Endothelial cell of umbilical vein (primary cell): ENCODE results near the gene ZNF311.

Source experiments
- POLR2A ChIP-seq: IDR thresholded peaks from 2 replicates; pipeline ENCODE4 v1.6.1; 2012; ENCODE audit warnings: low read depth, mild to moderate bottlenecking, control low read depth, low read length
- POLR2AphosphoS5 ChIP-seq: IDR thresholded peaks from 2 replicates; pipeline ENCODE4 v1.6.1; 2012; ENCODE audit warnings: low read depth, mild to moderate bottlenecking, control low read depth, low read length, moderate library complexity; ENCODE audit not compliant: insufficient read depth
- TF ChIP-seq, protein P1 (sequence below), 2 donors: IDR thresholded peaks; 1 replicate in 1 of 2; 2 replicates in 1 of 2; pipeline ENCODE4 v1.5.1; 2011; ENCODE audit warnings: low read length in 2 of 2, mild to moderate bottlenecking in 2 of 2, moderate library complexity in 2 of 2, control low read depth in 1 of 2, inconsistent platforms in 1 of 2, low read depth in 1 of 2; ENCODE audit not compliant: insufficient read depth in 1 of 2; ENCODE audit errors: extremely low read depth in 1 of 2

DNA sequence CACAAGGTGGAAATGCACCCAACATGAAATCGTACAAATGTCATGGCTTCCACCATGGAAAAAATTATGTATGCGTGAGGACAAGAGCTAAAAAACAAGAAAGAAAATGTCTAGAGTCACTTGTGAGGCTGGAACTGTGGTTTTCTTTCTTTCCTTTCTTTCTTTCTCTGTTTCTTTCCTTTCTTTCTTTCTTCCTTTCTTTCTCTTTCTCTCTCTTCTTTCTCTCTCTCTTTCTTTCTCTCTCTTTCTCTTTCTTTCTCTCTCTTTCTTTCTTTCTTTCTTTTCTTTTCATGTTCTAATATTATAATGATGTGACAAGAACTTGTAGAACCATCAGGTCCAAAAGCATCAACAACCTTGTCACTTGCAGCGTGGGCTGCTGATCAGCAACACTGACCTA is 28.4 kb downstream of the ZNF311 start:
- TF ChIP-seq, protein P1, sequence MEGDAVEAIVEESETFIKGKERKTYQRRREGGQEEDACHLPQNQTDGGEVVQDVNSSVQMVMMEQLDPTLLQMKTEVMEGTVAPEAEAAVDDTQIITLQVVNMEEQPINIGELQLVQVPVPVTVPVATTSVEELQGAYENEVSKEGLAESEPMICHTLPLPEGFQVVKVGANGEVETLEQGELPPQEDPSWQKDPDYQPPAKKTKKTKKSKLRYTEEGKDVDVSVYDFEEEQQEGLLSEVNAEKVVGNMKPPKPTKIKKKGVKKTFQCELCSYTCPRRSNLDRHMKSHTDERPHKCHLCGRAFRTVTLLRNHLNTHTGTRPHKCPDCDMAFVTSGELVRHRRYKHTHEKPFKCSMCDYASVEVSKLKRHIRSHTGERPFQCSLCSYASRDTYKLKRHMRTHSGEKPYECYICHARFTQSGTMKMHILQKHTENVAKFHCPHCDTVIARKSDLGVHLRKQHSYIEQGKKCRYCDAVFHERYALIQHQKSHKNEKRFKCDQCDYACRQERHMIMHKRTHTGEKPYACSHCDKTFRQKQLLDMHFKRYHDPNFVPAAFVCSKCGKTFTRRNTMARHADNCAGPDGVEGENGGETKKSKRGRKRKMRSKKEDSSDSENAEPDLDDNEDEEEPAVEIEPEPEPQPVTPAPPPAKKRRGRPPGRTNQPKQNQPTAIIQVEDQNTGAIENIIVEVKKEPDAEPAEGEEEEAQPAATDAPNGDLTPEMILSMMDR (IDR thresholded peaks at IDR 0.05; ENCODE audit: extremely low read depth in 1 of 2, insufficient read depth in 1 of 2, low read depth in 1 of 2, low read length in 2 of 2) = no peak
- no peak for TF ChIP-seq POLR2A
- no peak for TF ChIP-seq POLR2AphosphoS5
